HepG2 (cell line): ENCODE results near the gene CST11. TPM values are rescaled to one million over a fixed set of nuclear protein-coding genes. Genes with fewer than 3 reads are reported as not detected.

Experiments used
- BRD4 ChIP-seq: sonication (generic); formaldehyde crosslinking; IDR thresholded peaks from 2 replicates; pipeline ENCODE4 v1.4.0; 2020; ENCODE audit warnings: missing genetic modification reagents
- CBX2 ChIP-seq, 2 experiments: fragments of 200-600 bp in 1 of 2; sonication (generic); formaldehyde crosslinking in 1 of 2; IDR thresholded peaks; 2 replicates each; pipeline versions ENCODE4 v1.7.0 to v1.8.1; 2018 to 2022; ENCODE audit warnings: low read depth in 2 of 2, low read length in 1 of 2, mild to moderate bottlenecking in 1 of 2, missing genetic modification reagents in 1 of 2
- DPF2 ChIP-seq: sonication (generic); formaldehyde crosslinking; IDR thresholded peaks from 2 replicates; pipeline ENCODE4 v1.4.0; 2020; ENCODE audit warnings: mild to moderate bottlenecking, low read depth, missing genetic modification reagents, borderline replicate concordance
- GATAD2A ChIP-seq: IDR thresholded peaks from 2 replicates; pipeline ENCODE4 v1.6.1; 2016
- HDAC1 ChIP-seq: sonication (generic); formaldehyde crosslinking; IDR thresholded peaks from 2 replicates; pipeline ENCODE4 v1.5.1; 2020; ENCODE audit warnings: mild to moderate bottlenecking, missing genetic modification reagents
- HNRNPK ChIP-seq: fragments of 200-400 bp; formaldehyde crosslinking; IDR thresholded peaks from 2 replicates; pipeline ENCODE4 v1.6.1; 2018; ENCODE audit warnings: low read length, low read depth, moderate library complexity, mild to moderate bottlenecking; ENCODE audit not compliant: poor library complexity, severe bottlenecking
- HOXD1 ChIP-seq: sonication (generic); formaldehyde crosslinking; IDR thresholded peaks from 2 replicates; pipeline ENCODE4 v1.5.0; 2020; ENCODE audit warnings: missing genetic modification reagents
- MED1 ChIP-seq: sonication (generic); formaldehyde crosslinking; IDR thresholded peaks from 2 replicates; pipeline ENCODE4 v1.4.0; 2020; ENCODE audit warnings: missing genetic modification reagents
- NKX3-1 ChIP-seq: sonication (generic); formaldehyde crosslinking; IDR thresholded peaks from 2 replicates; pipeline ENCODE4 v1.5.0; 2020; ENCODE audit warnings: missing genetic modification reagents
- REL ChIP-seq: sonication (generic); formaldehyde crosslinking; conservative IDR thresholded peaks from 2 replicates; pipeline ENCODE4 v1.8.0; 2022; ENCODE audit warnings: mild to moderate bottlenecking, missing genetic modification reagents, moderate library complexity
- SAFB2 ChIP-seq: sonication (generic); formaldehyde crosslinking; IDR thresholded peaks from 2 replicates; pipeline ENCODE4 v1.5.1; 2020; ENCODE audit warnings: missing genetic modification reagents, low read depth, mild to moderate bottlenecking, borderline replicate concordance
- SP4 ChIP-seq: sonication (generic); formaldehyde crosslinking; IDR thresholded peaks from 2 replicates; pipeline ENCODE4 v1.8.1; 2023; ENCODE audit warnings: mild to moderate bottlenecking, missing genetic modification reagents
- STAT6 ChIP-seq: sonication (generic); formaldehyde crosslinking; IDR thresholded peaks from 2 replicates; pipeline ENCODE4 v1.4.0; 2020; ENCODE audit warnings: missing genetic modification reagents, mild to moderate bottlenecking, borderline replicate concordance
- ZBTB44 ChIP-seq: sonication (generic); formaldehyde crosslinking; IDR thresholded peaks from 2 replicates; pipeline ENCODE4 v1.4.0; 2020; ENCODE audit warnings: missing genetic modification reagents
- ZEB1 ChIP-seq: IDR thresholded peaks from 2 replicates; pipeline ENCODE4 v1.6.1; 2012; ENCODE audit warnings: mild to moderate bottlenecking, low read depth, inconsistent platforms; ENCODE audit not compliant: insufficient replicate concordance
- ZMYM3 ChIP-seq: sonication (generic); formaldehyde crosslinking; IDR thresholded peaks from 2 replicates; pipeline ENCODE4 v1.5.1; 2020; ENCODE audit warnings: mild to moderate bottlenecking, missing genetic modification reagents
- ZNF552 ChIP-seq: sonication (generic); formaldehyde crosslinking; IDR thresholded peaks from 2 replicates; pipeline ENCODE4 v1.9.0; 2022; ENCODE audit warnings: missing genetic modification reagents, mild to moderate bottlenecking, borderline replicate concordance
- ZNF557 ChIP-seq: sonication (generic); formaldehyde crosslinking; IDR thresholded peaks from 2 replicates; pipeline ENCODE4 v1.4.0; 2020; ENCODE audit warnings: missing genetic modification reagents
- ZNF609 ChIP-seq: sonication (generic); formaldehyde crosslinking; IDR thresholded peaks from 2 replicates; pipeline ENCODE4 v1.4.0; 2020; ENCODE audit warnings: mild to moderate bottlenecking, missing genetic modification reagents, borderline replicate concordance
- polyA plus RNA-seq, 8 experiments: library from polyadenylated mRNA; depleted of rRNA in 3 of 8; stranded (reverse) in 7 of 8; unstranded in 1 of 8; fragments of >200 nt; fragmentation: Illumina TruSeq in 4 of 8; extraction: Trizol in 4 of 8; gene quantifications; 2 replicates each; pipeline versions ENCODE4 v1.2.1 to v1.2.3, GENCODE V29; 2011 to 2016; ENCODE audit warnings: low read depth in 4 of 8, missing spikeins in 1 of 8, mixed read lengths in 1 of 8; ENCODE audit not compliant: insufficient read depth in 1 of 8
- total RNA-seq, 5 experiments: library from RNA; depleted of rRNA; stranded (reverse); fragments of >200 nt; fragmentation: Illumina TruSeq; extraction: Trizol; gene quantifications; 2 replicates each; pipeline ENCODE4 v1.2.3, GENCODE V29; 2016; ENCODE audit warnings: low read depth in 1 of 5

Gene CST11
- total and polyA plus RNA-seq, 2 of the 13 experiments (the other 11 are each of a cell fraction or from before 2014, with no cell fraction given) = not detected

GRCh38 chr20:23420943-23421931 lies 31.4 kb downstream of the CST11 start, which contains the start of gene NAPB (continued):
- TF ChIP-seq ZNF609 = 0 out of 2 replicates have a peak, but pooled peaks have one; percentile 61
- TF ChIP-seq REL (CRISPR knock-in tag) = no peak
- TF ChIP-seq SAFB2 (CRISPR knock-in tag) = peak; percentile 84
- no peak for TF ChIP-seq ZEB1
- TF ChIP-seq BRD4 (CRISPR knock-in tag) = peak; percentile 82
- TF ChIP-seq SP4 (CRISPR knock-in tag) = peak; percentile 76
- peak; percentile 88 for TF ChIP-seq HDAC1
- TF ChIP-seq MED1 (CRISPR knock-in tag) = peak; percentile 62
- TF ChIP-seq ZBTB44 (CRISPR knock-in tag) = no peak; the same call in 1 of the 2 replicates
- peak; percentile 34; the same call in 1 of the 2 replicates for TF ChIP-seq NKX3-1 (CRISPR knock-in tag)
- TF ChIP-seq ZNF557 (CRISPR knock-in tag) = peak; percentile 85; the same call in 1 of the 2 replicates
- TF ChIP-seq ZNF552 (CRISPR knock-in tag) = peak; percentile 76; the same call in 1 of the 2 replicates
- no peak for TF ChIP-seq DPF2 (CRISPR knock-in tag)
- peak; percentile 60 for TF ChIP-seq HOXD1 (CRISPR knock-in tag)
- peak; percentile 67 for TF ChIP-seq HNRNPK
- no peak for TF ChIP-seq CBX2 (IDR thresholded peaks at IDR 0.05; ENCODE audit: low read depth, low read length)
- no peak for TF ChIP-seq CBX2 (CRISPR knock-in tag; IDR thresholded peaks at IDR 0.05; ENCODE audit: low read depth)
- TF ChIP-seq ZMYM3 (CRISPR knock-in tag) = peak; percentile 72
- peak; percentile 43; the same call in 1 of the 2 replicates for TF ChIP-seq STAT6
- peak; percentile 54 for TF ChIP-seq GATAD2A
